ENCODE results near the gene IFT52. TPM values are rescaled to one million over a fixed set of nuclear protein-coding genes. Genes with fewer than 3 reads are reported as not detected.
"Not testable (repeated sequence)": the region's sequence is repeated elsewhere in the genome, so short reads cannot be mapped to it uniquely, and the experiment has no call there.

The IFT52 gene
- total RNA-seq, 1 donor from 2014 or later: 31.8 TPM

GRCh38 chr20:43567477-43567876 lies 23.3 kb upstream of the IFT52 start:
- no peak for DNase-seq (ENCODE audit: low read depth in 2 of 2)

- no peak for DNase-seq (ENCODE audit: low read depth in 2 of 2)
These were observed 22.0 kb upstream of the IFT52 start for GRCh38 chr20:43568706-43569105.

GRCh38 chr20:43569282-43569681 lies 21.5 kb upstream of the IFT52 start:
- no peak for DNase-seq (ENCODE audit: low read depth in 2 of 2)

DNA sequence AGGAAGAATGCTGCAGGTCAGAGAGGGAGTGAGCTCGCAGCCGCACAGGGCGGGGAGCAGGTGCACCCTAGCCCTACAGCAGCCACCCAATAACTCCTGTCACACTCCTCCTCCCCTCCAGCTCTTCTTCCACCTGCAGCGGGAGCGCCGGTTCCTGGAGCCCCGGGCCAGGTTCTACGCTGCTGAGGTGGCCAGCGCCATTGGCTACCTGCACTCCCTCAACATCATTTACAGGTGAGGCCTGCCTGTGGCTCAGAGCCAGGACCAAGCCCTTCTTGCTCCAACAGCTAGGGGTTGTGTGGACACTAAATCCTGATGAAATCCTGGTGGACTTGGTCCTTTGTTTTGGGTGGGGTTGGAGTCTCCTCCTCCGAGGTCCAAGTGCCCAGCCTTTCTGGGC lies 20.2 kb upstream of the IFT52 start:
- no peak for DNase-seq (ENCODE audit: low read depth in 2 of 2)

- no peak for DNase-seq (ENCODE audit: low read depth in 2 of 2)
These were observed 19.4 kb upstream of the IFT52 start for GRCh38 chr20:43571310-43571709.

DNA sequence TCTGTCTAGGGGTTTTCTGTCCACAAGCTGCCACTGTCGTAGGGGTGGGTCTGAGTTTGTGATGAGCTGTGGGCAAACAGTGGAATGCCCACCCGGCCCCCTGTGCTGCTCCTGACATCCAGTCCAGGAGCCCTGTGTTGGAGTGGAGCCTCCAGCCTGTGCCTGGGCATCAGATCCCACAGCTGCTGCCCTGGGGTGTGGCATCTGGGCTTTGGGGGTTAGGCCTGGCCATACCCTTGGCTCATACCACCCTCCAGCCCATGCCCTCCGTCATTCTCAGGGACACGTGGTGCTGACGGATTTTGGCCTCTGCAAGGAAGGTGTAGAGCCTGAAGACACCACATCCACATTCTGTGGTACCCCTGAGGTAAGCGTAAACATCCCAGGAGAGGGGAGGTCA lies 19.0 kb upstream of the IFT52 start:
- DNase-seq (ENCODE audit: low read depth in 2 of 2): no peak

GRCh38 chr20:43572891-43573290 lies 17.8 kb upstream of the IFT52 start:
- DNase-seq (ENCODE audit: low read depth in 2 of 2): no peak

- DNase-seq (ENCODE audit: low read depth in 2 of 2): no peak
These were observed 14.6 kb upstream of the IFT52 start for GRCh38 chr20:43576108-43576507.

- DNase-seq (ENCODE audit: low read depth in 2 of 2): no peak
These were observed 10.6 kb upstream of the IFT52 start for GRCh38 chr20:43579861-43580793.

DNA sequence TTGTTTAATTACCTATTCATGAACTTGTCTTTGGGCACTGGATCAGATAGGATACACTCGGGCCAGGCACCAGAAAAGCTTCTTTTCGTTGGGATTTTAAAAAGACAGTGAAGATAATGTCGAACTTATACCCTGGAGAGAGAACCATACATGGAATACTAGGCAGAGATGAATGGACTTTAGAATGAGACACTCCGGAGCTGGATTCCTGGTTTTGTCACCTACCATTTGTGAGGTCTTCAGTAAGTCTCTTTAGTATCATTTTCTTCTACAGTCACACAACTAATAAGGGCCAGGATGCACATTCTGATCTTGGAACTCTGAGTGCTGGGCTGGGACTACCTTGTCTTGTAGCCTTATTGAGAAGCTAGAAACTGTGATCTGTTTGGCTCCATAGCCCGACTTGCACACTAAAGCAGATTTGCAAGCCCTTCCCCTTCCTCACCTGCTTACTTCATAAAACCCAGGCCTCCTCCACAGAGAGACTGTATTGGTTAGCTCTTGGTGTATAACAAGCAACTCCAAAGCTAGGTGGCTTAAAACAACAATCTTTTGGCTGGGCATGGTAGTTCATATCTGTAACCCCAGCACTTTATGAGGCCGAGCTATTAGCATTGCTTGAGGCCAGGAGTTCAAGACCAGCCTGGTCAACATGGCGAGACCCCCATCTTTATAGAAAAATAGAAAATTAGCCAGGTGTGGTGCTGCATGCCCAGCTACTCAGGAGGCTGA lies 7.4 kb upstream of the IFT52 start:
- DNase-seq (ENCODE audit: low read depth in 2 of 2): no peak

DNA sequence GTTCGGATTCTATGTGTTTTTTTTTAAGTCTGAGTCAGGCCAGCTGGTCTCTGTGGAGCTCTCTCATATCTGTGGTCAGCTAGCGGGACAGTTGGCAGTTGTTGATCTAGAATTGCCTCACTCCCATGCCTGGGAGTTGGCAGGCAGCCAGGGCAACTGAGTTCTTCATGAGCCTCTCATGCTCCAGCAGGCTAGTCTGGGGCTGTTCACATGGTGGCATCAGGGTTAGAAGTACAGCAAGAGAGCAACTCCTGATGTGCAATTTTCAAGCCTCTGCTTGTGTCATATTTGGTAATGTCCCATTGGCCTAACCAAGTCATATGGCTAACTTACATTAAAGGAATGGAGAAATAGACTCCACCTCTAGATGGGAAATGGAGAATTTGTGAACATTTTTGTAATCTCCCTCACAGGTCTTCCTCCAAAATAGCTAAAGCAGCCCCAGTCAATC lies 6.7 kb upstream of the IFT52 start:
- DNase-seq (ENCODE audit: low read depth in 2 of 2): peak in 1 of 2 donors; percentile 35

DNA sequence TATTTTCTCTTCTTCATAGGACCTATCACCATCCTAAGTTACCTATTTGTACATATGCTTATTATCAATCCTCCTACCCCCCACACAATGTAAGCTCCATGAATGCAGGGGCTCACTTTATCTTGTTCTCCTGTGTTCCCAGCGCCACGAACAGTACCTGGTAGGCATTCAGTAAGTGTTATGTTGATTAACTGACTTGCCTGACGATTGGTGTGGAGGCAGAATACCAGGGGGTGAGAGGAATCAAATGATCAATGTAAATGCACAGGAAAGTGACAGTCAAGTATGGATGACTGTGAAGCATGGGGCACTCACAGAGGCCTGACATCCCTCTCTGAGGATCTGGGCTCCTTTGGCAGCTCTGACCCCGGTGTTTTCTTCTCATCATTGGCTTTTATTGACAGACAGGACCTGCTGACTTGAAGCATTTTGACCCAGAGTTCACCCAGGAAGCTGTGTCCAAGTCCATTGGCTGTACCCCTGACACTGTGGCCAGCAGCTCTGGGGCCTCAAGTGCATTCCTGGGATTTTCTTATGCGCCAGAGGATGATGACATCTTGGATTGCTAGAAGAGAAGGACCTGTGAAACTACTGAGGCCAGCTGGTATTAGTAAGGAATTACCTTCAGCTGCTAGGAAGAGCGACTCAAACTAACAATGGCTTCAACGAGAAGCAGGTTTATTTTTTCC lies 6.1 kb upstream of the IFT52 start:
- no peak for DNase-seq (ENCODE audit: low read depth in 2 of 2)

DNA sequence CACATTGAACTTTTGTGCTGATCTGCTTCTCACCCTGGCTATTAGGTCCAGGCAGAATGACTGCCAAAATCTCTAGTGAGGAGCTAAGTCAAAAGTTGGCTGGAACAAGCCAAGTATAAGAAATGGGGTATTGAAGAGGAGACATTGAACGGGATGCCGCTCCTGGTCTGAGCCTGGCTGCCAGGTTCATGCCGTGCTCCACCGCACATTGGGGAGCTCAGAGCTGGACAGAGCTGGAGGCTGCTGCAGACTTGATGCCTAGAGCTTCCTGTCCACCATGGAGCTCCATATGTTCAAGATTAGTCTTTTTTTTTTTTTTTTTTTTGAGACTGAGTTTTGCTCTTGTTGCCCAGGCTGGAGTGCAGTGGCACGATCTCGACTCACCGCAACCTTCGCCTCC lies 4.1 kb upstream of the IFT52 start:
- no peak for DNase-seq (ENCODE audit: low read depth in 2 of 2)

DNA sequence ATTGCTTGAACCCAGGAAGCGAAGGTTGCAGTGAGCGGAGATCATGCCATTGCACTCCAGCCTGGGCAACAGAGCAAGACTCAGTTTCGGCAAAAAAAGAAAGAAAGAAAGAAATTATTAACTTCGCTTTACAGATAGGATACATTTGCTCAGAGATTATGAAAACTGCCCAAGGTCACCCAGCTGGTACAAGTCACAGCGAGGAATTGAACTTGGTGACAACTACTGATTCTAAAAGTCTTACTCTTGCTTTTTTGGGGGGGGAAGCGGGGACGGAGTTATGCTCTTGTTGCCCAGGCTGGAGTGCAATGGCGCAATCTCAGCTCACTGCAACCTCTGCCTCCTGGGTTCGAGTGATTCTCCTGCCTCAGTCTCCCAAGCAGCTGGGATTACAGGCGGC lies 2.2 kb upstream of the IFT52 start:
- not testable (repeated sequence) for DNase-seq (ENCODE audit: low read depth in 2 of 2)

GRCh38 chr20:43590036-43590391 lies 723 bp upstream of the IFT52 start:
- DNase-seq (ENCODE audit: low read depth in 2 of 2): peak in 1 of 2 donors; percentile 4

GRCh38 chr20:43601960-43602359 lies 11.2 kb downstream of the IFT52 start:
- DNase-seq (ENCODE audit: low read depth in 2 of 2): not testable (repeated sequence)

DNA sequence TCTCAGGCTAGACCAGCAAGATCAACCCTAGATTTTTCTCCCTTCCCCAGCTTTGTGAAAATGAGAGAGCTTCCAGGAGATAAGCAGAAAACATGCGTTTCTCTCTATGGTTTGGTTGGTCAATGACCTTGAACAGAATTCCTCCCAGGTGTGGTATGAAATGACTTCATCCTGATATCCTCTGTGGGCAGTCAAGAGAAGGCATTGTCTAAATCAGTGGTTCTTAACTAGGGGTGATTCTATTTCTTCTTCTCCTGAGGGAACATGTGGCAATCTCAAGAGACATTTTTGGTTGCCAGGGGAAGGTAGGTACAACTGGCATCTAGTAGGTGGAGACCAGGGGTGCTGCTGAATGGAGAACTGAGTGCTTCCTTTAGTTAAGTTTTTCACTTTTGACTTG lies 12.4 kb downstream of the IFT52 start:
- no peak for DNase-seq (ENCODE audit: low read depth in 2 of 2)

GRCh38 chr20:43605715-43606114 lies 15.0 kb downstream of the IFT52 start:
- DNase-seq (ENCODE audit: low read depth in 2 of 2): no peak

DNA sequence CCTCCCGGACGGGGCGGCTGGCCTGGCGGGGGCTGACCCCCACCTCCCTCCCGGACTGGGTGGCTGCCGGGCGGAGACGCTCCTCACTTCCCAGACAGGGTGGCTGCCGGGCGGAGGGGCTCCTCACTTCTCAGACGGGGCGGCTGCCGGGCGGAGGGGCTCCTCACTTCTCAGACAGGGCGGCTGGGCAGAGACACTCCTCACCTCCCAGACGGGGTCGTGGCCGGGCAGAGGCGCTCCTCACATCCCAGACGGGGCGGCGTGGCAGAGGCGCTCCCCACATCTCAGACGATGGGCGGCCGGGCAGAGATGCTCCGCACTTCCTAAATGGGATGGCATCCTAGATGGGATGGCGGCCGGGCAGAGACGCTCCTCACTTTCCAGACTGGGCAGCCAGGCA lies 16.5 kb downstream of the IFT52 start:
- DNase-seq (ENCODE audit: low read depth in 2 of 2): not testable (repeated sequence)

DNA sequence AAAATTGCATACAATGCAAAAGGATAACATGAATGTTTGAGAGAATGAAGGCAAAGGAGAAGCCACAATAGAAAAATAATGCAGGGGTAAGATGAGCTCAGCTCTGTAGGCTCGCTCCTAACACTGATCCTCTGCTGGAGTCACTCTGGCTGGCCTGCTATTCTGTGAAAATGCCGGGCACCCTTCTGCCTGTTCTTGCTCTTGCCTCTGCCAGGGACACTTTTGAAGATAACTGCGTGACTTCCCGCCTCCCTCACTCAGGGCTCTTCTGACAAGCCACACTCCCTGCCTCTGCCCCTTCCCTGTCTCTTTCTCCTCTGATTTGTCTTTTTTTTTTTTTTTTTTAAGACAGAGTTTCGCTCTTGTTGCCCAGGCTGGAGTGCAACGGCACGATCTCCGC lies 40.9 kb downstream of the IFT52 start:
- DNase-seq (ENCODE audit: low read depth in 2 of 2): no peak

- no peak for DNase-seq (ENCODE audit: low read depth in 2 of 2)
These were observed 45.7 kb downstream of the IFT52 start for GRCh38 chr20:43636429-43636828.

GRCh38 chr20:43642548-43642947 lies 51.8 kb downstream of the IFT52 start:
- no peak for DNase-seq (ENCODE audit: low read depth in 2 of 2)

All from dermis microvascular lymphatic vessel endothelial cell (primary cell).